ENCODE results near the gene TRABD2A. TPM values are rescaled to one million over a fixed set of nuclear protein-coding genes. Genes with fewer than 3 reads are reported as not detected.

The TRABD2A gene
- total and polyA plus RNA-seq, 2 of the 13 experiments (the other 11 are each of a cell fraction or from before 2014, with no cell fraction given): 0.15 TPM; not detected in 1

DNA sequence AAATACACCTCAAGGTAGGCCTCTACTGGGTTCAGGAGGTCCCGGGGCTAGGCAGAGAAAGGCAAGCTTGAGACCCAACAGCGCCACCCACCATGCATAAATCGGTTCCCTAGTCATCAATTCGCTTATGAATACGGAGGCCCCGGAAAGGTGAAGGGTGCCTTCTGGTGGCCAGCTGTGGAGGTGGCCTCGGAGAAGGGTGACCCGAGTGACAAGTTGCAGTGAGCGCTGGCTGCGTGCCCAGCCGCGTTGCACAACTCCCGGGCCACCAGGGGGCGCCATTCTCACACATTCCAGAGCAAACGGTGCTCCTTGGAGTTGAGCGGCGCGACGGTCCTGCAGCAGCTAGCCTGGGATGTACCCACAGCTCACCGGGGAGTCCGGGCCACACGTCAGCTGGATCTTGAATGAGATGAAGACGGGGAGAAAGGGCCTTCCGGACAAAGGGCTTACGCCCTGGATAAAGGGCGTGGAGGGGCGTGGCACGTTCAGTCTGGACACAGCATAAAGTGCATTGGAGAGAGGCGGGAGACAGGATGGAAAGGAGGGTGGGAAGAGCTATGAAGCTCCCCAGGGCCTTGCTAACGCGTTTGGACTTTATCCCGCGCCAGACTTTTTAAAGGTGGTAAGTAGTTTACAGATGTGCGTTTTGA lies 45.0 kb upstream of the TRABD2A start (continued):
- TF ChIP-seq, protein P1, sequence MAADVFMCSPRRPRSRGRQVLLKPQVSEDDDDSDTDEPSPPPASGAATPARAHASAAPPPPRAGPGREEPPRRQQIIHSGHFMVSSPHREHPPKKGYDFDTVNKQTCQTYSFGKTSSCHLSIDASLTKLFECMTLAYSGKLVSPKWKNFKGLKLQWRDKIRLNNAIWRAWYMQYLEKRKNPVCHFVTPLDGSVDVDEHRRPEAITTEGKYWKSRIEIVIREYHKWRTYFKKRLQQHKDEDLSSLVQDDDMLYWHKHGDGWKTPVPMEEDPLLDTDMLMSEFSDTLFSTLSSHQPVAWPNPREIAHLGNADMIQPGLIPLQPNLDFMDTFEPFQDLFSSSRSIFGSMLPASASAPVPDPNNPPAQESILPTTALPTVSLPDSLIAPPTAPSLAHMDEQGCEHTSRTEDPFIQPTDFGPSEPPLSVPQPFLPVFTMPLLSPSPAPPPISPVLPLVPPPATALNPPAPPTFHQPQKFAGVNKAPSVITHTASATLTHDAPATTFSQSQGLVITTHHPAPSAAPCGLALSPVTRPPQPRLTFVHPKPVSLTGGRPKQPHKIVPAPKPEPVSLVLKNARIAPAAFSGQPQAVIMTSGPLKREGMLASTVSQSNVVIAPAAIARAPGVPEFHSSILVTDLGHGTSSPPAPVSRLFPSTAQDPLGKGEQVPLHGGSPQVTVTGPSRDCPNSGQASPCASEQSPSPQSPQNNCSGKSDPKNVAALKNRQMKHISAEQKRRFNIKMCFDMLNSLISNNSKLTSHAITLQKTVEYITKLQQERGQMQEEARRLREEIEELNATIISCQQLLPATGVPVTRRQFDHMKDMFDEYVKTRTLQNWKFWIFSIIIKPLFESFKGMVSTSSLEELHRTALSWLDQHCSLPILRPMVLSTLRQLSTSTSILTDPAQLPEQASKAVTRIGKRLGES (CRISPR knock-in tag; IDR thresholded peaks at IDR 0.05; ENCODE audit: borderline replicate concordance): no peak
- TF ChIP-seq STAG1 (CRISPR knock-in tag; IDR thresholded peaks at IDR 0.05) (peak; percentile 99), RBM39 (IDR thresholded peaks at IDR 0.05; ENCODE audit: low read depth, low read length, poor library complexity, severe bottlenecking) (peak; percentile 96), ZNF432 (CRISPR knock-in tag; IDR thresholded peaks at IDR 0.05; ENCODE audit: borderline replicate concordance) (no peak), ZNF30 (CRISPR knock-in tag; IDR thresholded peaks at IDR 0.05) (no peak), HDAC1 (CRISPR knock-in tag; IDR thresholded peaks at IDR 0.05) (peak; percentile 90), PCBP1 (IDR thresholded peaks at IDR 0.05; ENCODE audit: borderline replicate concordance, low read depth, low read length) (peak; percentile 71; the same call in 1 of the 2 replicates), PHF21A (CRISPR knock-in tag; IDR thresholded peaks at IDR 0.05) (peak; percentile 90), REL (CRISPR knock-in tag; conservative IDR thresholded peaks at IDR 0.05) (no peak), ZNF136 (CRISPR knock-in tag; IDR thresholded peaks at IDR 0.05; ENCODE audit: low read depth) (peak; percentile 48; the same call in 1 of the 2 replicates), ZNF569 (CRISPR knock-in tag; IDR thresholded peaks at IDR 0.05; ENCODE audit: borderline replicate concordance) (no peak), RFX3 (CRISPR knock-in tag; IDR thresholded peaks at IDR 0.05) (0 out of 2 replicates have a peak, but pooled peaks have one; percentile 39), ZNF781 (CRISPR knock-in tag; IDR thresholded peaks at IDR 0.05; ENCODE audit: borderline replicate concordance, not compliant biosample characterization) (peak; percentile 69), ZBTB7A (CRISPR knock-in tag; IDR thresholded peaks at IDR 0.05) (no peak), CEBPG (CRISPR knock-in tag; IDR thresholded peaks at IDR 0.05) (peak; percentile 98), NR2F1 (CRISPR knock-in tag; IDR thresholded peaks at IDR 0.05) (peak; percentile 53 to 71; a peak in 2 of 4 replicates), CREB1 (IDR thresholded peaks at IDR 0.05) (peak; percentile 76), CREB1 (CRISPR knock-in tag; IDR thresholded peaks at IDR 0.05) (peak; percentile 63; the same call in 1 of the 2 replicates)
- TF ChIP-seq, protein P2, sequence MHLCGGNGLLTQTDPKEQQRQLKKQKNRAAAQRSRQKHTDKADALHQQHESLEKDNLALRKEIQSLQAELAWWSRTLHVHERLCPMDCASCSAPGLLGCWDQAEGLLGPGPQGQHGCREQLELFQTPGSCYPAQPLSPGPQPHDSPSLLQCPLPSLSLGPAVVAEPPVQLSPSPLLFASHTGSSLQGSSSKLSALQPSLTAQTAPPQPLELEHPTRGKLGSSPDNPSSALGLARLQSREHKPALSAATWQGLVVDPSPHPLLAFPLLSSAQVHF (CRISPR knock-in tag; IDR thresholded peaks at IDR 0.05): no peak
- TF ChIP-seq, protein P3, sequence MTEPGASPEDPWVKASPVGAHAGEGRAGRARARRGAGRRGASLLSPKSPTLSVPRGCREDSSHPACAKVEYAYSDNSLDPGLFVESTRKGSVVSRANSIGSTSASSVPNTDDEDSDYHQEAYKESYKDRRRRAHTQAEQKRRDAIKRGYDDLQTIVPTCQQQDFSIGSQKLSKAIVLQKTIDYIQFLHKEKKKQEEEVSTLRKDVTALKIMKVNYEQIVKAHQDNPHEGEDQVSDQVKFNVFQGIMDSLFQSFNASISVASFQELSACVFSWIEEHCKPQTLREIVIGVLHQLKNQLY (CRISPR knock-in tag; IDR thresholded peaks at IDR 0.05): peak; percentile 81; the same call in 1 of the 2 replicates
- TF ChIP-seq, protein P4, sequence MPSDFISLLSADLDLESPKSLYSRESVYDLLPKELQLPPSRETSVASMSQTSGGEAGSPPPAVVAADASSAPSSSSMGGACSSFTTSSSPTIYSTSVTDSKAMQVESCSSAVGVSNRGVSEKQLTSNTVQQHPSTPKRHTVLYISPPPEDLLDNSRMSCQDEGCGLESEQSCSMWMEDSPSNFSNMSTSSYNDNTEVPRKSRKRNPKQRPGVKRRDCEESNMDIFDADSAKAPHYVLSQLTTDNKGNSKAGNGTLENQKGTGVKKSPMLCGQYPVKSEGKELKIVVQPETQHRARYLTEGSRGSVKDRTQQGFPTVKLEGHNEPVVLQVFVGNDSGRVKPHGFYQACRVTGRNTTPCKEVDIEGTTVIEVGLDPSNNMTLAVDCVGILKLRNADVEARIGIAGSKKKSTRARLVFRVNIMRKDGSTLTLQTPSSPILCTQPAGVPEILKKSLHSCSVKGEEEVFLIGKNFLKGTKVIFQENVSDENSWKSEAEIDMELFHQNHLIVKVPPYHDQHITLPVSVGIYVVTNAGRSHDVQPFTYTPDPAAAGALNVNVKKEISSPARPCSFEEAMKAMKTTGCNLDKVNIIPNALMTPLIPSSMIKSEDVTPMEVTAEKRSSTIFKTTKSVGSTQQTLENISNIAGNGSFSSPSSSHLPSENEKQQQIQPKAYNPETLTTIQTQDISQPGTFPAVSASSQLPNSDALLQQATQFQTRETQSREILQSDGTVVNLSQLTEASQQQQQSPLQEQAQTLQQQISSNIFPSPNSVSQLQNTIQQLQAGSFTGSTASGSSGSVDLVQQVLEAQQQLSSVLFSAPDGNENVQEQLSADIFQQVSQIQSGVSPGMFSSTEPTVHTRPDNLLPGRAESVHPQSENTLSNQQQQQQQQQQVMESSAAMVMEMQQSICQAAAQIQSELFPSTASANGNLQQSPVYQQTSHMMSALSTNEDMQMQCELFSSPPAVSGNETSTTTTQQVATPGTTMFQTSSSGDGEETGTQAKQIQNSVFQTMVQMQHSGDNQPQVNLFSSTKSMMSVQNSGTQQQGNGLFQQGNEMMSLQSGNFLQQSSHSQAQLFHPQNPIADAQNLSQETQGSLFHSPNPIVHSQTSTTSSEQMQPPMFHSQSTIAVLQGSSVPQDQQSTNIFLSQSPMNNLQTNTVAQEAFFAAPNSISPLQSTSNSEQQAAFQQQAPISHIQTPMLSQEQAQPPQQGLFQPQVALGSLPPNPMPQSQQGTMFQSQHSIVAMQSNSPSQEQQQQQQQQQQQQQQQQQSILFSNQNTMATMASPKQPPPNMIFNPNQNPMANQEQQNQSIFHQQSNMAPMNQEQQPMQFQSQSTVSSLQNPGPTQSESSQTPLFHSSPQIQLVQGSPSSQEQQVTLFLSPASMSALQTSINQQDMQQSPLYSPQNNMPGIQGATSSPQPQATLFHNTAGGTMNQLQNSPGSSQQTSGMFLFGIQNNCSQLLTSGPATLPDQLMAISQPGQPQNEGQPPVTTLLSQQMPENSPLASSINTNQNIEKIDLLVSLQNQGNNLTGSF (CRISPR knock-in tag; IDR thresholded peaks at IDR 0.05): 0 out of 2 replicates have a peak, but pooled peaks have one; percentile 68
